ENCODE data around the gene GAS1.

GAS1 gene

GRCh38 chr9:86947146-86948073 is at the start of gene GAS1:
Gene GAS1, minus strand, starts transcription at chr9:86947506. Its CDS starts 727 bp downstream, at chr9:86946779.
- Histone ChIP-seq H3K27ac (peak within 1 kb of the TSS; percentile 67), H3K4me3 (ENCODE audit: low read depth, low read length) (peak within 1 kb of the TSS; percentile 74), H3K27me3 (replicated peaks) (peaks cover 11% of the 10 kb centered on the region), H3K36me3 (replicated peaks) (no peaks in the 10 kb centered on the region)
- DNase-seq = peak; percentile 88
- TF ChIP-seq CTCF (IDR thresholded peaks at IDR 0.05; ENCODE audit: low read depth, low read length, missing control alignments) = no peak
- in situ Hi-C loops (cut with HindIII; ENCODE audit: low pct_ligation_motif_present, low sequenced_read_pairs) = no loop called here

GRCh38 chr9:86994231-86994630 is 46.9 kb upstream of the GAS1 start:
- in situ Hi-C loops (cut with HindIII; ENCODE audit: low pct_ligation_motif_present, low sequenced_read_pairs) = no loop called here
- TF ChIP-seq CTCF (IDR thresholded peaks at IDR 0.05; ENCODE audit: low read depth, low read length, missing control alignments) = no peak
- H3K36me3 ChIP-seq (replicated peaks) = no peaks in the 10 kb centered on the region
- H3K27me3 ChIP-seq (replicated peaks) = no peaks in the 10 kb centered on the region
- no peak overlapping the region for H3K27ac ChIP-seq
- no peak for DNase-seq
- H3K4me3 ChIP-seq (ENCODE audit: low read depth, low read length) = no peak overlapping the region

- no peak for TF ChIP-seq CTCF (IDR thresholded peaks at IDR 0.05; ENCODE audit: low read depth, low read length, missing control alignments)
- Histone ChIP-seq H3K4me3 (ENCODE audit: low read depth, low read length) (no peak overlapping the region), H3K27ac (no peak overlapping the region), H3K36me3 (replicated peaks) (no peaks in the 10 kb centered on the region), H3K27me3 (replicated peaks) (no peaks in the 10 kb centered on the region)
- no peak for DNase-seq
- in situ Hi-C loops (cut with HindIII; ENCODE audit: low pct_ligation_motif_present, low sequenced_read_pairs) = no loop called here
Measured at GRCh38 chr9:86993830-86994229, 46.5 kb upstream of the GAS1 start.

GRCh38 chr9:86991077-86991476 is 43.8 kb upstream of the GAS1 start:
- no peak for TF ChIP-seq CTCF (IDR thresholded peaks at IDR 0.05; ENCODE audit: low read depth, low read length, missing control alignments)
- in situ Hi-C loops (cut with HindIII; ENCODE audit: low pct_ligation_motif_present, low sequenced_read_pairs) = no loop called here
- H3K36me3 ChIP-seq (replicated peaks) = no peaks in the 10 kb centered on the region
- DNase-seq = no peak
- H3K27me3 ChIP-seq (replicated peaks) = no peaks in the 10 kb centered on the region
- H3K27ac ChIP-seq = no peak overlapping the region
- no peak overlapping the region for H3K4me3 ChIP-seq (ENCODE audit: low read depth, low read length)

- Histone ChIP-seq H3K36me3 (replicated peaks) (no peaks in the 10 kb centered on the region), H3K27ac (no peak overlapping the region), H3K4me3 (ENCODE audit: low read depth, low read length) (no peak overlapping the region), H3K27me3 (replicated peaks) (no peaks in the 10 kb centered on the region)
- no peak for TF ChIP-seq CTCF (IDR thresholded peaks at IDR 0.05; ENCODE audit: low read depth, low read length, missing control alignments)
- no peak for DNase-seq
- in situ Hi-C loops (cut with HindIII; ENCODE audit: low pct_ligation_motif_present, low sequenced_read_pairs) = no loop called here
Measured at GRCh38 chr9:86990290-86990689, 43.0 kb upstream of the GAS1 start.

Measured in brain microvascular endothelial cell (primary cell).